Activated naive CD4-positive, alpha-beta T cell treated with anti-CD3 and anti-CD28 coated beads for 36 hours (primary cell): ENCODE measurements around the gene XDH. TPM values are rescaled to one million over a fixed set of nuclear protein-coding genes. Genes with fewer than 3 reads are reported as not detected.
A peak's percentile ranks its signal among the peaks of the same experiment; 100 is the strongest.

Experiments
- CTCF ChIA-PET: fragments of 350-600 bp; sonication (Branson Sonifier 250); formaldehyde crosslinking; loops from one replicate; lab custom pipeline; 2021; ENCODE audit warnings: antibody characterized with exemption; lab: Charles Lee
- DNase-seq: peaks from one replicate; pipeline ENCODE4 v3.0.0-alpha.2; 2020
- H3K27ac Mint-ChIP-seq: one replicate; pipeline ENCODE4 v1.8.0; 2021; ENCODE audit warnings: mild to moderate bottlenecking, mixed read lengths
- H3K27me3 Mint-ChIP-seq: one replicate; pipeline ENCODE4 v1.8.0; 2021; ENCODE audit warnings: low read depth, mixed read lengths
- H3K36me3 Mint-ChIP-seq: one replicate; pipeline ENCODE4 v1.8.0; 2021; ENCODE audit warnings: low read depth, mixed read lengths
- H3K4me1 Mint-ChIP-seq: one replicate; pipeline ENCODE4 v1.8.0; 2021; ENCODE audit warnings: low read depth, mixed read lengths
- H3K4me3 Mint-ChIP-seq: one replicate; pipeline ENCODE4 v1.8.0; 2021; ENCODE audit warnings: mild to moderate bottlenecking, moderate library complexity, mixed read lengths
- H3K9me3 Mint-ChIP-seq: one replicate; pipeline ENCODE4 v1.8.0; 2021; ENCODE audit warnings: mixed read lengths
- intact Hi-C: fragments of 100-400 bp; cut with micrococcal nuclease; formaldehyde crosslinking; loops from one replicate; pipeline ENCODE4 v1.15.1; 2023
- total RNA-seq, 2 experiments: library from RNA; stranded (reverse); gene quantifications; one replicate each; pipeline ENCODE4 v1.2.3, GENCODE V29; 2021

The XDH gene
- total RNA-seq, 2 experiments from 2014 or later, result not detected

DNA sequence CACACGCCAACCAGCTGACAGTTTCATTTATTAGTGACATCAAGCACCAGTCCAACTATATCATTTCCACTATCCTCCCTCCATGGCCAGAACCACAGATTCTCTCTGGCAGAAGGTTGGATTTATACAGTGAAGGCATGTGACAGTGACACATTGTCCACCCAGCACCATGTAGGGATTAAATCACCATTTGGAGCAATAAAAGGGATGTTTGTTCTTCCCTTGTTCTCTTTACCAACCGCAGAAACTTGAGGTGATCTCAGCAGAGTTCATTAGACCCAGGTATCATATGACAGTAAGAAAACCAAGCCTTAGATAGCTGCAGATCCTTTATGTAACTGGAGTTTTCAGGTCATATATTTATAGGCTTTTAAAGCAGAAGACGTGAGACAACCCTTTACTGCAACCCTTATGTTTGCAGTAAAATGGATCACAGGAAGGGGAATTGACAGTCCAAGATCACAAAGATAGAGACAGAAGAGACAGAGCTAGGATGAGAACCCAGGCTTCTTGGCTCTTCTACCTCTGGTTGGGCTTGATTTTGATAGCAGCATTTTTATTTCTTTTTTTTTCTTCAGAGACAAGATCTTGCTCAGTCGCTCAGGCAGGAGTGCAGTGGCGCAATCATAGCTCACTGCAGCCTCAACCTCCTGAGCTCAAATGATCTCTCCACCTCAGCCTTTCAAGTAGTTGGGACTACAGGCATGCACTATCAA lies 80.1 kb downstream of the XDH start:
- H3K27ac Mint-ChIP-seq, result no peak overlapping the region
- no peaks in the 10 kb centered on the region for H3K27me3 Mint-ChIP-seq
- DNase-seq, result no peak
- intact Hi-C loops, result loop anchor here (5.0 to 10.0 kb wide), 2 partner anchors 500 to 1167 kb away; no protein-coding TSS in a partner anchor
- CTCF ChIA-PET, result interaction anchor here (0.6 to 3.3 kb wide), 15 partner anchors 10 to 624 kb away, joined by 3 to 31 read pairs (median 5); partner anchors contain the start of gene GALNT14
- H3K4me3 Mint-ChIP-seq, result no peak overlapping the region
- no peaks in the 10 kb centered on the region for H3K36me3 Mint-ChIP-seq
- H3K4me1 Mint-ChIP-seq, result no peaks in the 10 kb centered on the region
- no peaks in the 10 kb centered on the region for H3K9me3 Mint-ChIP-seq

DNA sequence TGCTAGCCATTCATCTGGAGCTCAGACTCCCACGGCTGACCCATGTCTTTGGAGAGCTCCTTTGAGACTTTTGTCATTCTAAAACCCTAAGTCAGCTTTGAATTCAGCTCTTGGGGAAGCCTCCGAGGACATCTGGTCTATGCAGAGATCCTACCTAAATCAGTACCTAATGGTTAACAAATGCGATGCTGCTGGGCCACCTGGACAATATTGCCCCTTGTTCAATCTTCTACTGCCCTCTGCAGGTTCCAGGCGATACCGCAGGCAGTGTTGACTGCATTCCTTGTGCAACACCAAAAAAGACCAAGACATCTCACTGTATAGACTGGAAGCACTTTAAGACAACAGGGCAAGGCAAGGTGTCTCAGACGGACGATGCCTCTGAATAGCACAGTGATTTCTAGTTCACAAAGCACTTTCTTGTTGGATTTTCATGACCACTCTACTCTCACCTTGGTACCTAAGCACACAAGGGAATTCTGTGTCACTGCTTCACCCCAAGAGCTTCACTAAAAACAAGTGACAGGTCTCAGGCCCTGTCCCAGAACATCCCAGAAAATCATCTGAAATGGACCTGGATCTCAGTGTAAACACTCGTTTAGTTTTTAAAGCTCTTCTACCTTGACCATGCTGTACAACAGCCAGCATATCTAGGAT lies 80.9 kb downstream of the XDH start:
- Mint-ChIP-seq H3K9me3 (no peaks in the 10 kb centered on the region), H3K36me3 (no peaks in the 10 kb centered on the region), H3K4me3 (no peak overlapping the region), H3K4me1 (no peaks in the 10 kb centered on the region), H3K27me3 (no peaks in the 10 kb centered on the region), H3K27ac (no peak overlapping the region)
- intact Hi-C loops, result loop anchor here (1.0 to 10.0 kb wide), 7 partner anchors 99 to 1166 kb away; partner anchors contain the start of genes EHD3 and GALNT14
- CTCF ChIA-PET, result interaction anchor here (0.7 to 3.3 kb wide), 24 partner anchors 11 to 1169 kb away, joined by 3 to 31 read pairs (median 4); partner anchors contain the start of genes EHD3 and GALNT14
- DNase-seq, result peak; percentile 89

DNA sequence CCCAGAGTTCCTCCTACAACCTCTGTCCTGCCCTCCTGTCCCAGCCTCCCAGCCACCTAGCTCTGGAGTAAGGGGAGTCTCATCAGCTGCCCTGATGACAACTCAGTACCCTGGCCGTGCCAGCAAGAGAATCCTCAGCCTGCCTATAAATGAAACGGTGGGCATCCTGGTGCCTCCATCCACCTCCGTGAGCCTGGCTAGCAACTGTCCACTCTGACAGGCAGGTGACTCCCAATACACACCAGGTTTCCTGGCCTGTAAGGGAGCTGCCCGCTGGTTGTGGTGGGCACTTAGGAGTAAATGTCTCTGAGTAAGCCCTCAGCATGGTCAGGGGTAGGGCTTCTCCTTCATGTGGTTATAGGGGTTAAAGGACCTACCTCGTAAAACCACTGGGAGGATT lies 81.5 kb downstream of the XDH start:
- Mint-ChIP-seq H3K4me1 (no peaks in the 10 kb centered on the region), H3K4me3 (no peak overlapping the region), H3K9me3 (no peaks in the 10 kb centered on the region), H3K36me3 (no peaks in the 10 kb centered on the region), H3K27me3 (no peaks in the 10 kb centered on the region), H3K27ac (no peak overlapping the region)
- DNase-seq, result no peak
- CTCF ChIA-PET, result interaction anchor here (0.7 to 3.3 kb wide), 23 partner anchors 10 to 1168 kb away, joined by 3 to 31 read pairs (median 4); partner anchors contain the start of genes EHD3 and GALNT14
- intact Hi-C loops, result loop anchor here (1.0 to 10.0 kb wide), 7 partner anchors 98 to 1166 kb away; partner anchors contain the start of genes EHD3 and GALNT14

DNA sequence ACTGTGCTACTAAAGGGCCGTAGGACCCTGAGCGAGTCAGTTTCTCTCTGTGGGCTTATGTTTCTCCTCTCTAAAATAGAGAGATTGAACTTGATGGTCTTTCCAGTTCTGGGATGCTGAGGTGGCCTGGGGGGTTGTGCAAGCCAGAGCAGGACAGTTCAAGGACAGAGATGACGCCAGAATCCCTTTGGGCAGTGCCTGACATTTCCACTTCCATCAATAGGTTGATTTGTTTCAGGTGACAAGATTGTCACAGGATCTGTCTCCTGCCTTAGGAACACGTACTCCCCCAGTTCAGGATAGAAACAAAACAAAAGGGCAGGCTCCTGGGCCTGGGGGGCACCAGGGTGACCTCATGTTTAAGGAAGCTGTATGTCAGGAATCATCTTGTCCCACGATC lies 82.0 kb downstream of the XDH start:
- Mint-ChIP-seq H3K4me1 (no peaks in the 10 kb centered on the region), H3K9me3 (no peaks in the 10 kb centered on the region), H3K27ac (no peak overlapping the region), H3K36me3 (no peaks in the 10 kb centered on the region), H3K27me3 (no peaks in the 10 kb centered on the region), H3K4me3 (no peak overlapping the region)
- CTCF ChIA-PET, result interaction anchor here (1.0 to 3.3 kb wide), 13 partner anchors 10 to 1168 kb away, joined by 3 to 31 read pairs (median 4); partner anchors contain the start of gene EHD3
- no peak for DNase-seq
- intact Hi-C loops, result loop anchor here (2.0 to 10.0 kb wide), 3 partner anchors 98 to 1165 kb away; partner anchors contain the start of gene EHD3

DNA sequence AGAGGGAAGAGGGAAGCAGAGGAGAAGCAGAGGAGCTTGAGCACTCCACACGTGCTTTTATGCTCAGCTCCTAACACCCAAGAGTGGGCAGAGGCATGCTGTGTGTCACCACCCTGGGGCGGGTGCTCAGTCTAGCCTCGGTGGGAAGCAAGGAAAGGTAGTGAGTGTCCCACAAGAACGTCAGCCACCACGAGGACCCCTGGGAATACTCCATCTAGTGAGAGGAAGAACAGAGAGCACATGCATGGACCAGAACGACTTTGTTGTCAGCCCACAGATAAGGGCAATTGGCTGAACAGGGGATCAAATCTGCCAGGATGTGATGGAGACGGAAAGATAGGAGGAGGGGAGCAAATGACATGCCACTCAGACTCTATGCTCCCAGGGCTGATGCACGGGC lies 83.4 kb downstream of the XDH start:
- Mint-ChIP-seq H3K9me3 (no peaks in the 10 kb centered on the region), H3K4me1 (no peaks in the 10 kb centered on the region), H3K27ac (no peak overlapping the region), H3K4me3 (no peak overlapping the region), H3K27me3 (no peaks in the 10 kb centered on the region), H3K36me3 (no peaks in the 10 kb centered on the region)
- no peak for DNase-seq
- CTCF ChIA-PET, result interaction anchor here (0.8 to 2.1 kb wide), 8 partner anchors 11 to 1182 kb away, joined by 3 to 11 read pairs (median 4); no protein-coding TSS in a partner anchor
- intact Hi-C loops, result loop anchor here (5.0 to 10.0 kb wide), 2 partner anchors 504 to 1164 kb away; no protein-coding TSS in a partner anchor

DNA sequence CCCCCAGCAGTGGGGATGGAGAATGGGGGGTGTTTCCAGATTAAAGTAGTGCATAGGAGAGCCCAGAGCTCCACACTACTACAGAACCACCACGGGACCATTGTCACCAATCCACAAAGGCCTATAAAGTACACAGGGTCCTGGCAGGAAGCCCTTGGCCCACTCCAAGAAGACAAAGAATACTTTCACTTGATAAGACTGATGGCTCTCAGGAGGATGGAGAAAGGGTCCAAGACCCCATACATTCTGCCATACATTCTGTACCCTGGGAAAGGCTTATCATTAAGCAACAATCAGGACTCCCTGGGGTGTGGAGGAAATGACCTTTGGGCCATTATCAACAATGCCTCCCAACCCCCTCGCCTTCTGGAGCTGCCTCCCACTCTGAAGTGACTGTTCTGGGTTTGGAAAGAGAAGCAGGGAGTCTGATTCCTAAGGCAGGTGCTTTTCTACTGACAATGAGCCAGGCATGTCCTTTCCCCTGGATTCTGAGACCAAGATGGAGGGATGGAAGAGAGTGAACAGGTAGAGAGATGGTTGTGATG lies 85.4 kb downstream of the XDH start:
- H3K36me3 Mint-ChIP-seq, result no peaks in the 10 kb centered on the region
- H3K4me3 Mint-ChIP-seq, result no peak overlapping the region
- no peak overlapping the region for H3K27ac Mint-ChIP-seq
- CTCF ChIA-PET, result interaction anchor here (2.1 kb wide), 1 partner anchor 160 kb away, joined by 9 read pairs; no protein-coding TSS in a partner anchor
- H3K4me1 Mint-ChIP-seq, result peaks cover 5% of the 10 kb centered on the region
- no peak for DNase-seq
- H3K27me3 Mint-ChIP-seq, result no peaks in the 10 kb centered on the region
- intact Hi-C loops, result loop anchor here (10.0 kb wide), 1 partner anchor 884 kb away; the partner anchor contains the start of gene LCLAT1
- no peaks in the 10 kb centered on the region for H3K9me3 Mint-ChIP-seq

DNA sequence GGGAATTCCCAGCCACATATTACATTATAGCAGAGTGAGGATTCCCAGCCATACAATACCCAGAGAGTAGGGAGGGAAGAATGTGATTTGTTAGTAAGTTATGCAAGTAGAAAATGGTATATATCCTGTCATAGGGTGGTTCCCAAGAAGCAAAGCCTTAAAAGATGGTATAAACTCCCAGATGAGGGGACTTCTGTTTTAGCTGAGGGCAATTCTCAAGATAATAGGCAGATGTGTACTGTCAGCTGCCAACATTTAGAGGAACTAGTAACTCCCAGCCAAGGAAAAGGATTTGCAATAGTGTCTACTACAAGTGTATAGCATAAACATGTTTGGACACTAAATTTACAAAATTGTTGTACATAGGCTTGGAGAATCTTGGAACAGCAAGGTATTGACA lies 86.5 kb downstream of the XDH start:
- CTCF ChIA-PET, result interaction anchor here (1.0 kb wide), 1 partner anchor 614 kb away, joined by 3 read pairs; no protein-coding TSS in a partner anchor
- intact Hi-C loops, result loop anchor here (10.0 kb wide), 1 partner anchor 883 kb away; the partner anchor contains the start of gene LCLAT1

DNA sequence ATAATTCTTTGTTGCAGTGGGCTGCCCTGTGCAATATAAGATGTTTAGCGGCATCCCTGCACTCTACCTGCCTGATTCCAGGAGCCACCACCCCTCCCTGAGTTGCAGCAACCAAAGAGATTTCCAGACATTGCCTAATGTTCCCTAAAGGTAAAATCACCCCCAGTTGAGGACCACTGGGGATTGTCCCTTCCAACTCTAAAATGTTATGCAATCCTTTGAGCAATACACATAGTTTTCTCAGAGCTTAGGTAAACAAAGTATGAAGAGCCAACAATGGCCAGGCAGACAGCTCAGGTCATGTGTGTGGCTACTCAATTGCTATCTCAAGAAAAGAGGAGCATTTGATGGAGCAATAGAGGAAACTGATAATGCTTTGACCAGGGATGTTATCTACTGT lies 87.0 kb downstream of the XDH start:
- intact Hi-C loops, result loop anchor here (10.0 kb wide), 1 partner anchor 883 kb away; the partner anchor contains the start of gene LCLAT1
- H3K9me3 Mint-ChIP-seq, result no peaks in the 10 kb centered on the region
- no peaks in the 10 kb centered on the region for H3K36me3 Mint-ChIP-seq
- peaks cover 21% of the 10 kb centered on the region for H3K4me1 Mint-ChIP-seq
- no peak overlapping the region for H3K27ac Mint-ChIP-seq
- CTCF ChIA-PET, result interaction anchor here (0.9 to 1.0 kb wide), 2 partner anchors 614 to 1405 kb away, joined by 3 read pairs; no protein-coding TSS in a partner anchor
- no peaks in the 10 kb centered on the region for H3K27me3 Mint-ChIP-seq
- no peak overlapping the region for H3K4me3 Mint-ChIP-seq
- no peak for DNase-seq

More for the DNA sequence above, 86.5 kb downstream of the XDH start:
- Mint-ChIP-seq H3K27ac (no peak overlapping the region), H3K9me3 (no peaks in the 10 kb centered on the region), H3K4me3 (no peak overlapping the region), H3K4me1 (peaks cover 16% of the 10 kb centered on the region), H3K27me3 (no peaks in the 10 kb centered on the region), H3K36me3 (no peaks in the 10 kb centered on the region)
- DNase-seq, result no peak

DNA sequence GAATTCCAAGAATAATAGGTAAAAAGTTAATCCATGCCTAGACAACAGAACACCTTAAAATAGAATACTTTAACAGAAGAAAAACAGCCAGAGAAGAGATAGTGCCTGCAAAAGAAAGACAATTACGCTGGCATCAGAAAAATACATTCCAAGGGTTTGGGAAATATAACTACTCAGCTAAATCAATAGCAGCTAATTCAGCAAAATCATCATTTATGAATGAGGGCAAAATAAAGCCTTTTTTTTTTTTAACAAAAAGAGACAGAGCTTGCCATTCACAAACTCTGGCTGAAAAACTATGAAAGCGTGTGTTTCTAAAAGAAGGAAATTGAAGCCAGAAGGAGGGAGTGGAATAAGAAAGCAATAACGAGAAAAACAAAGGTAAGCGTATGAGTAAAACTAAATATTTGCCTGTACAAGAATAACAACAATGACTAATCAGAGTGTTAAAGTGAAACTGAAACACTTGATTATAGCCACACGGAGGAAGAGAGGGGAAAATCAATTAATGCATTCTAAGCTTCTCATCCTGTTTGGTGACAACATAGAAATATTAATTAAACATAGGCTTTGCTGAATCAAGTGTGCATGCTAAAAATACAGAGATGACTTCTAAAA lies 90.4 kb downstream of the XDH start:
- Mint-ChIP-seq H3K4me1 (peaks cover 35% of the 10 kb centered on the region), H3K4me3 (no peak overlapping the region), H3K9me3 (no peaks in the 10 kb centered on the region), H3K36me3 (no peaks in the 10 kb centered on the region), H3K27me3 (no peaks in the 10 kb centered on the region), H3K27ac (no peak overlapping the region)
- no peak for DNase-seq
- intact Hi-C loops, result loop anchor here (1.0 to 10.0 kb wide), 4 partner anchors 26 to 879 kb away; partner anchors contain the start of genes CAPN14 and LCLAT1
- CTCF ChIA-PET, result interaction anchor here (0.6 to 0.8 kb wide), 3 partner anchors 10 to 856 kb away, joined by 3 to 4 read pairs (median 3); no protein-coding TSS in a partner anchor

DNA sequence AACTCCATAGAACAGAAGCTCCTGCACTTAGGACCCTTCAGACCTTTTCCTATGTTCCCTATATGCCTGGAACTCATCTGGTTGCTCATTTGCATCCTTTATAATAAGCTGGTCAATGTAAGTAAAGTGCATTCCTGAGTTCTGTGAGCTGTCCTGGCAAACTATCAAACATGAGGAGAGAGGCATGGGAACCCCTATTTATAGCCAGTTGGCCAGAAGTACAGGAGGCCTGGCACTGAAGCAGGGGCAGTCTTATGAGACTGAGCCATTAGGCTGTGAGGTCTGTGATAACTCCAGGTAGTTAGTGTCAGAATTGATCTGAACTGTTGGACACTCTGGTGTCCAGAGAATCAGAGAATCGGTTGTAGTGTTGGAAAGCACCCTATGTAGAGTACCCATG lies 92.2 kb downstream of the XDH start:
- Mint-ChIP-seq H3K27ac (no peak overlapping the region), H3K4me1 (peaks cover 47% of the 10 kb centered on the region), H3K4me3 (no peak overlapping the region), H3K27me3 (no peaks in the 10 kb centered on the region), H3K36me3 (no peaks in the 10 kb centered on the region), H3K9me3 (no peaks in the 10 kb centered on the region)
- no peak for DNase-seq
- CTCF ChIA-PET, result interaction anchor here (0.6 to 1.1 kb wide), 2 partner anchors 10 to 70 kb away, joined by 3 to 4 read pairs; no protein-coding TSS in a partner anchor
- intact Hi-C loops, result loop anchor here (10.0 kb wide), 1 partner anchor 878 kb away; the partner anchor contains the start of gene LCLAT1
